Stimulated activated CD4-positive, alpha-beta T cell treated with anti-CD3 and anti-CD28 coated beads, Interleukin-4, amount 100 ng/mL, for 24 hours (primary cell): ENCODE results near the gene S100A5.
"Not testable (repeated sequence)": the region's sequence is repeated elsewhere in the genome, so short reads cannot be mapped to it uniquely, and the experiment has no call there.

Experiments used
- DNase-seq: peaks from one replicate; pipeline ENCODE4 v3.0.0-alpha.2; 2020

Gene S100A5

GRCh38 chr1:153540394-153541361 is at the start of gene S100A5:
S100A5 (minus strand) TSS chr1:153540934; CDS start chr1:153540191, 743 bp downstream.
- peak; percentile 61 for DNase-seq

- DNase-seq: no peak
Observed at GRCh38 chr1:153588482-153588881, 47.7 kb upstream of the S100A5 start.

- DNase-seq: not testable (repeated sequence)
Observed at GRCh38 chr1:153588033-153588432, 47.3 kb upstream of the S100A5 start.

- DNase-seq: no peak
Observed at GRCh38 chr1:153587314-153587713, 46.6 kb upstream of the S100A5 start.

- DNase-seq: no peak
Observed at GRCh38 chr1:153586347-153586746, 45.6 kb upstream of the S100A5 start.

GRCh38 chr1:153585006-153585405 is 44.3 kb upstream of the S100A5 start:
- DNase-seq: no peak

GRCh38 chr1:153583976-153584375 is 43.2 kb upstream of the S100A5 start:
- DNase-seq: no peak

GRCh38 chr1:153583514-153583913 is 42.8 kb upstream of the S100A5 start:
- DNase-seq: not testable (repeated sequence)

GRCh38 chr1:153582836-153583235 is 42.1 kb upstream of the S100A5 start:
- not testable (repeated sequence) for DNase-seq

- no peak for DNase-seq
Observed at GRCh38 chr1:153578936-153579335, 38.2 kb upstream of the S100A5 start.

GRCh38 chr1:153578490-153578889 is 37.8 kb upstream of the S100A5 start:
- no peak for DNase-seq

GRCh38 chr1:153577624-153578051 is 36.9 kb upstream of the S100A5 start:
- no peak for DNase-seq

- DNase-seq: no peak
Observed at GRCh38 chr1:153577138-153577537, 36.4 kb upstream of the S100A5 start.

- DNase-seq: not testable (repeated sequence)
Observed at GRCh38 chr1:153575497-153575896, 34.8 kb upstream of the S100A5 start.

- not testable (repeated sequence) for DNase-seq
Observed at GRCh38 chr1:153575081-153575491, 34.4 kb upstream of the S100A5 start.

- DNase-seq: no peak
Observed at GRCh38 chr1:153573351-153573750, 32.6 kb upstream of the S100A5 start.

GRCh38 chr1:153572569-153573015 is 31.9 kb upstream of the S100A5 start:
- peak; percentile 63 for DNase-seq

GRCh38 chr1:153571706-153572105 is 31.0 kb upstream of the S100A5 start:
- DNase-seq: no peak

- DNase-seq: no peak
Observed at GRCh38 chr1:153570874-153571273, 30.1 kb upstream of the S100A5 start.

- DNase-seq: no peak
Observed at GRCh38 chr1:153569465-153569864, 28.7 kb upstream of the S100A5 start.

- peak; percentile 85 for DNase-seq
Observed at GRCh38 chr1:153568367-153569099, 27.8 kb upstream of the S100A5 start.

- DNase-seq: peak; percentile 64
Observed at GRCh38 chr1:153567621-153568366, 27.1 kb upstream of the S100A5 start.
